ENCODE measurements around the gene MYBBP1A. TPM values are rescaled to one million over a fixed set of nuclear protein-coding genes. Genes with fewer than 3 reads are reported as not detected.

The MYBBP1A gene
- total RNA-seq, 2 experiments from 2014 or later = 97.7 to 144 TPM

GRCh38 chr17:4534515-4534914 lies 20.7 kb downstream of the MYBBP1A start:
- no peak for DNase-seq
- Mint-ChIP-seq H3K27ac (no peak overlapping the region), H3K4me1 (no peaks in the 10 kb centered on the region), H3K9me3 (ENCODE audit: low read depth) (no peaks in the 10 kb centered on the region), H3K36me3 (ENCODE audit: low read depth) (peaks cover under 1% of the 10 kb centered on the region), H3K4me3 (no peak overlapping the region), H3K27me3 (peaks cover 6% of the 10 kb centered on the region)
- ATAC-seq = no peak
- intact Hi-C loops (cut with DNase I, micrococcal nuclease) = loop anchor here in 1 of 2 experiments (10.0 kb wide), 1 partner anchor 110 kb away; no protein-coding TSS in a partner anchor
- ChIA-PET CTCF (no interaction called here), POLR2A (interaction anchor here (0.7 kb wide), 1 partner anchor 124 kb away, joined by 3 read pairs; no protein-coding TSS in a partner anchor)

DNA sequence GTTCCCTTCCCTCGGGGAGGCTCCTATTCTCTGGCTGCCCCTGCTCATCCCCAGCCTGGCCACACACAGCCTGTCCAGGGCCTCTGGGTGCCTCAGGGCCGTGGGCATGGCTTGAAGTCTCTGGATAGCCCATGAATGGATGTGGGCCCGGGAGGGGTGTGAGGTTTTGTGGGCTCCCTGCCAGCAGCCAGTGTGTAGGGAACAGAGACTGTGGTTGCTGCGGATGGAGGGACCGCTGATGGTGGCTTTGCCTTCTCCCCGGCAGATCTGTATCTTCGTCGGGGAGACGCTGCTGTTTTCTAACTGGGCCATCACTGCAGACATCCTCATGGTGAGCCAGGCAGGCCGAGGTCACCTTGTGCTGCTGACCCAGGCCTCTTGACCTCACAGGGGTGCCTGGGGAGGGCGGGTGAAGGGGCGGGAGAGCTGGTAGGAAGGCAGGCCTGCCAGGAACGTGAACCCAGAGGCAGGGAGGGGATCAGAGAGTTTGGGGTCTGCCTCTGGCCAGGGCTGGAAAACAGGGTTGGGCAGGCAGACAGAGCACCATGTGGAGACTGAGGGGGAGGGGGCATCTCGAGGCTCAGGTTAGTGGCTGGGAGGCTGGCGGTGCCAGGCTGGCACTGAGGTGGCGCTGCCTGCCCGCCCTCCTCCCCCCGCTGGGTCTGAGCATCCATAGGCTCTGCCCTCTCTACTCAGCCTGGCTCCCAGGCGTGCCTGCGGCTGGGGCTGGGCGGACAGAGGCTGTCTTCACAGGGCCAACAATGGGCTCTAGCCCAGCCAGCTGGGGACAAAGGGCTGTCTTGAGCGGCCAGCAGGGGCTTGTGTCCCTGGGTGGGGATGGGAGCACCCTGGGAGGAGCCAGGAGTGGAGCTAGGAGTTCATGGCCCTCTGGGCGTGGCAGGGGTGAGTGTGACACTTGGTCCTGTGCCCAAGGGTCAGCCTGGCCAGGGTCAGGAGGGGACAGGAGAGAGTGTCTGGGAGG lies 21.4 kb downstream of the MYBBP1A start:
- peaks cover 6% of the 10 kb centered on the region for H3K27me3 Mint-ChIP-seq
- DNase-seq = no peak
- CTCF ChIA-PET = no interaction called here
- H3K36me3 Mint-ChIP-seq (ENCODE audit: low read depth) = no peaks in the 10 kb centered on the region
- no peaks in the 10 kb centered on the region for H3K9me3 Mint-ChIP-seq (ENCODE audit: low read depth)
- H3K4me1 Mint-ChIP-seq = no peaks in the 10 kb centered on the region
- H3K4me3 Mint-ChIP-seq = no peak overlapping the region
- POLR2A ChIA-PET = interaction anchor here (0.5 to 0.7 kb wide), 2 partner anchors 22 to 124 kb away, joined by 3 read pairs; partner anchors contain the start of gene MYBBP1A
- intact Hi-C loops (cut with DNase I, micrococcal nuclease) = loop anchor here in 1 of 2 experiments (10.0 kb wide), 1 partner anchor 109 kb away; no protein-coding TSS in a partner anchor
- ATAC-seq = peak; percentile 13
- H3K27ac Mint-ChIP-seq = no peak overlapping the region

DNA sequence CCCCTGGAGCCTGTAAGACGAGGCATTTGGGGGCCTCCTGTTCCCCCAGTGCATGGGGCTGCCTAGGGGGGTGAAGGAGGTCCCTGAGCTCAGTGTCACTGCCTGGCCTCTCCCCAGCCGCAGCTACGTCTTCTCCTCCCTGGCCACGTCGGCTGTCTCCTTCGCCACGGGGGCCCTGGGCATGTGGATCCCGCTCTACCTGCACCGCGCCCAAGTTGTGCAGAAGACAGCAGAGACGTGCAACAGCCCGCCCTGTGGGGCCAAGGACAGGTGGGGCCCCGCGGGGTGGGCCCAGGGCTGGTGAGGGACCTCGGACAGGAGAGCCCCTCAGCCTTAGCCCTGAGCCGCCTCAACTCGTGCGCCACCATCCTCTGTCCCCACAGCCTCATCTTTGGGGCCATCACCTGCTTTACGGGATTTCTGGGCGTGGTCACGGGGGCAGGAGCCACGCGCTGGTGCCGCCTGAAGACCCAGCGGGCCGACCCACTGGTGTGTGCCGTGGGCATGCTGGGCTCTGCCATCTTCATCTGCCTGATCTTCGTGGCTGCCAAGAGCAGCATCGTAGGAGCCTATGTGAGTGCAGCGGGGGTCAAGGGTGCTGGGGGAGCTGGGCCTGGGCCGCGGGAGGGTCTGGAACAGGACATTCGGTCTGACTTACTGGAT lies 22.2 kb downstream of the MYBBP1A start:
- Mint-ChIP-seq H3K27ac (no peak overlapping the region), H3K36me3 (ENCODE audit: low read depth) (no peaks in the 10 kb centered on the region), H3K9me3 (ENCODE audit: low read depth) (no peaks in the 10 kb centered on the region), H3K4me3 (no peak overlapping the region), H3K27me3 (peaks cover 6% of the 10 kb centered on the region), H3K4me1 (no peaks in the 10 kb centered on the region)
- no peak for DNase-seq
- ChIA-PET POLR2A (interaction anchor here (0.5 kb wide), 1 partner anchor 22 kb away, joined by 3 read pairs; the partner anchor contains the start of gene MYBBP1A), CTCF (interaction anchor here (0.6 kb wide), 1 partner anchor 36 kb away, joined by 3 read pairs; no protein-coding TSS in a partner anchor)
- intact Hi-C loops (cut with DNase I, micrococcal nuclease) = loop anchor here in 1 of 2 experiments (10.0 kb wide), 1 partner anchor 108 kb away; no protein-coding TSS in a partner anchor
- no peak for ATAC-seq

DNA sequence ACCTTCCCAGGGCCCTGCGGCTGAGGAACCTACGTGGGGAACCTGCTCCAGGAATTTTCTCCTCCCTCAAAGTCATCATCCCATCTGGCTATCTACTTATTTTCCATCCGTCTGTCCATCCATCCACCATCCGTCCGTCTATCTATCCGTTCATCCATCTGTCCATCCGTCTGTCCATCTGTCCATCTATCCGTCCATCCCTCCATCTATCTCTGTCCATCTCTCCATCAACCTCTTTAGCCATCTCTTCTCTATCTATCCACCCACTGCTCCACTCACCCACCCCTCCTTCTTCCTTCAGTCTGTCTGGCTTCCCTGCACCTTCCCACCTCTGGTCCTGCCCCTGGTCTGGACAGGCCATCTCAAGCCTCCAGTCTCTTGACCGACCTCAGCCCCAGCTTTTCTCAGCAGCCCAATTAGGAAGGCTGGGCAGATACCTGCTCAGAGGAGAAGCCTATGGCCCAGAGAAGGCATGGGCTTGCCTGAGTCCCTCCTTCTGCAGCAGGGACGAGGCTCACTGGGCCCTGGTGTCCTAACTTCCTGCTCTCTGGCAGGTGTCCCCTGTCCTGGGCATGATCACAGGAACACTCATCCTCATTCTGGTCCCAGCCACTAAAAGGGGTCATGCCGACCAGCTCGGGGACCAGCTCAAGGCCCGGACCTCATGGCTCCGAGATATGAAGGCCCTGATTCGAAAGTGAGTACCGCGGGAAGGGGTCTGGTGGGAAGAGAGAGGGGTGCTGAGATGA lies 23.0 kb downstream of the MYBBP1A start:
- H3K9me3 Mint-ChIP-seq (ENCODE audit: low read depth) = no peaks in the 10 kb centered on the region
- DNase-seq = no peak
- ChIA-PET POLR2A (no interaction called here), CTCF (interaction anchor here (0.6 kb wide), 1 partner anchor 37 kb away, joined by 3 read pairs; no protein-coding TSS in a partner anchor)
- no peak overlapping the region for H3K4me3 Mint-ChIP-seq
- intact Hi-C loops (cut with DNase I, micrococcal nuclease) = loop anchor here in 1 of 2 experiments (10.0 kb wide), 1 partner anchor 107 kb away; no protein-coding TSS in a partner anchor
- no peak for ATAC-seq
- peaks cover 6% of the 10 kb centered on the region for H3K27me3 Mint-ChIP-seq
- H3K4me1 Mint-ChIP-seq = no peaks in the 10 kb centered on the region
- H3K36me3 Mint-ChIP-seq (ENCODE audit: low read depth) = no peaks in the 10 kb centered on the region
- no peak overlapping the region for H3K27ac Mint-ChIP-seq

DNA sequence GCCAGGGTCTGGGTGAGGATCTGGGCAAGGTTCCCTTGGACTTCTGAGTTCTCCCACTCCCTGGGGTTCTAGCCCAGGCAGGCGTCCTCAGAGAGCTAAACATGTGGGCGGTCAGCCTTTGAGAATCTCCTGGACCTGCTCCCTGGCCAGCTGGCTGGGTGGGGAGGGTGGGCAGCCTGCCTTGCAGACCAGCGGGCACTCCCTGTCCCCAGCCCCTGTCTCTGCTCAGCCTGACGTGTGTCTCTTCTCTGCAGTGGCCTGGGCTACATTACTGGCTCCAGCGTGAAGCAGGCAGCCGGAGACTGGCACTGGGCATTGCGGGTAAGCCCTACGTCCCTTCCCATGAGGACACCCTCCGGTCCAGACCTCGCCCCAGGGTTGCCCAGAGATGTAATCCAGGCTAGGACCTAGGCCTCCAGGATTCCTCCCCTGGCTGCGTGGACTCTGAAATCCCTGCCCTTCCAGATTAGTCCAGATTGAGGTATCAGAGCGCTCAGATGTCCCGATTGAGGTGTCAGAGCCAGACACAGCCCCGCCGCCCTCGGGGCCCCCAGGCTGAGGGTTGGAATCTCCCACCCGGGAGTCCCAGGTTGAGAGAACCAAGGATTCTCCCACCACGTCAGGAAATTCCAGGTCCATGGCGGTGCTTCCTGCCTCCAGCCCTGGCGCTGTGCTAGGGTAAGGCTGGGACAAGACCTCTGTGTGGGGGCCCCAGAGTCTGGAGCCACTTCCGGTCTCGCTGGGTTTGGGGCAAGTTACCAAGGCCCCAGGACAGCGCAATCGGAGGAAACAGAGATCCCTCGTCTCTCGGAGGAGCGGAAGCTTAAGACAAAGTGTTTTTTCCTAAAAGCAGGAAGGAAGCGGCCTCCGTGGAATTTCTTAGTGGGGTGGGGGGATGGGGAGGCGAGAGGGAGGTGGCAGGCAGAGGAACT lies 24.1 kb downstream of the MYBBP1A start:
- H3K27ac Mint-ChIP-seq = no peak overlapping the region
- POLR2A ChIA-PET = no interaction called here
- no peaks in the 10 kb centered on the region for H3K4me1 Mint-ChIP-seq
- H3K27me3 Mint-ChIP-seq = peaks cover 6% of the 10 kb centered on the region
- no peaks in the 10 kb centered on the region for H3K36me3 Mint-ChIP-seq (ENCODE audit: low read depth)
- CTCF ChIA-PET = no interaction called here
- intact Hi-C loops (cut with DNase I, micrococcal nuclease) = loop anchor here in 1 of 2 experiments (10.0 kb wide), 1 partner anchor 106 kb away; no protein-coding TSS in a partner anchor
- H3K9me3 Mint-ChIP-seq (ENCODE audit: low read depth) = no peaks in the 10 kb centered on the region
- no peak overlapping the region for H3K4me3 Mint-ChIP-seq
- ATAC-seq (no peak), DNase-seq (no peak)

GRCh38 chr17:4529533-4530152 lies 25.5 kb downstream of the MYBBP1A start:
- no peak overlapping the region for H3K27ac Mint-ChIP-seq
- H3K4me3 Mint-ChIP-seq = no peak overlapping the region
- H3K27me3 Mint-ChIP-seq = peaks cover 6% of the 10 kb centered on the region
- no peaks in the 10 kb centered on the region for H3K4me1 Mint-ChIP-seq
- ChIA-PET POLR2A (no interaction called here), CTCF (interaction anchor here (0.6 kb wide), 1 partner anchor 215 kb away, joined by 3 read pairs; no protein-coding TSS in a partner anchor)
- H3K36me3 Mint-ChIP-seq (ENCODE audit: low read depth) = no peaks in the 10 kb centered on the region
- DNase-seq (no peak), ATAC-seq (no peak)
- intact Hi-C loops (cut with DNase I, micrococcal nuclease) = loop anchor here in 1 of 2 experiments (10.0 kb wide), 1 partner anchor 105 kb away; no protein-coding TSS in a partner anchor
- no peaks in the 10 kb centered on the region for H3K9me3 Mint-ChIP-seq (ENCODE audit: low read depth)

DNA sequence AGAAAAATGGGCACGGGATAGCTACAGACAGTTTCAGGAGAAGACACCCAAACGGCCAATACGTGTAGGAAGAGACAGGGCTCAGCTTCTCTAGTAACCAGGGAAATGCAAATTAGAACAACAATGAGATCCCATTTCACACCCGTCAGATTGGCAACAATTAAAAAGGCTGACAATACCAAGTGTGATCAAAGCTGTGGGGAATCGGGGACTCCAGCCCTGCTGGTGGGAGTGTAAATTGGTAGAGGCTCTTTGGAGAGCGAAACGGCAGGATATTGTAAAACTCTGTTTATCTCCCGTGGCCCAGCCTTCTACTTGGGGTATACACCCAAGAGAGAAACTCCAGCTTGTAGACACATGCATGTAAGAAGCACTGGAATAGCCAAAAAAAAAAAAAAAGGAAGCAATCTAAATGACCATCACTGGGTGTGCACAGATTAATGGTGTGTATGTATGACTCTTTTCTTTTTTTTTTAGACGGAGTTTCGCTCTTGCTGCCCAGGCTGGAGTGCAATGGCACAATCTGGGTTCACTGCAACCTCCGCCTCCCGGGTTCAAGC lies 27.5 kb downstream of the MYBBP1A start:
- ATAC-seq = no peak
- DNase-seq = no peak
- Mint-ChIP-seq H3K27ac (no peak overlapping the region), H3K36me3 (ENCODE audit: low read depth) (no peaks in the 10 kb centered on the region), H3K9me3 (ENCODE audit: low read depth) (no peaks in the 10 kb centered on the region), H3K4me1 (no peaks in the 10 kb centered on the region), H3K4me3 (no peak overlapping the region), H3K27me3 (peaks cover 3% of the 10 kb centered on the region)
- CTCF ChIA-PET = no interaction called here
- POLR2A ChIA-PET = interaction anchor here (0.6 to 1.7 kb wide), 2 partner anchors 9 to 20 kb away, joined by 4 read pairs; no protein-coding TSS in a partner anchor
- intact Hi-C loops (cut with DNase I, micrococcal nuclease) = no loop called here

- no peak for ATAC-seq
- Mint-ChIP-seq H3K27ac (no peak overlapping the region), H3K27me3 (peaks cover 3% of the 10 kb centered on the region), H3K4me3 (no peak overlapping the region), H3K9me3 (ENCODE audit: low read depth) (no peaks in the 10 kb centered on the region), H3K36me3 (ENCODE audit: low read depth) (no peaks in the 10 kb centered on the region), H3K4me1 (no peaks in the 10 kb centered on the region)
- no peak for DNase-seq
- ChIA-PET POLR2A (interaction anchor here (0.6 to 1.7 kb wide), 2 partner anchors 9 to 19 kb away, joined by 4 read pairs; no protein-coding TSS in a partner anchor), CTCF (no interaction called here)
- intact Hi-C loops (cut with DNase I, micrococcal nuclease) = no loop called here
Observed at GRCh38 chr17:4527134-4527533, 28.1 kb downstream of the MYBBP1A start.

GRCh38 chr17:4525691-4526397 lies 29.3 kb downstream of the MYBBP1A start:
- ChIA-PET POLR2A (interaction anchor here (1.7 kb wide), 1 partner anchor 11 kb away, joined by 4 read pairs; no protein-coding TSS in a partner anchor), CTCF (interaction anchor here (0.6 kb wide), 1 partner anchor 231 kb away, joined by 4 read pairs; no protein-coding TSS in a partner anchor)
- Mint-ChIP-seq H3K4me1 (no peaks in the 10 kb centered on the region), H3K36me3 (ENCODE audit: low read depth) (no peaks in the 10 kb centered on the region), H3K9me3 (ENCODE audit: low read depth) (no peaks in the 10 kb centered on the region), H3K27me3 (no peaks in the 10 kb centered on the region), H3K4me3 (no peak overlapping the region), H3K27ac (no peak overlapping the region)
- no peak for DNase-seq
- intact Hi-C loops (cut with DNase I, micrococcal nuclease) = no loop called here
- no peak for ATAC-seq

Data from activated CD4-positive, alpha-beta T cell treated with anti-CD3 and anti-CD28 coated beads for 36 hours (primary cell).